HCT116 (cell line): ENCODE data around the gene PLOD2.

Source experiments
- CTCF ChIP-seq, 3 experiments: fragments of 200-600 bp in 1 of 3; sonication (generic) in 1 of 3; IDR thresholded peaks in 2 of 3; conservative IDR thresholded peaks in 1 of 3; 2 replicates each; pipeline ENCODE4 v1.5.1; 2012 to 2017; ENCODE audit warnings: low read depth in 2 of 3, low read length in 2 of 3, antibody characterized with exemption in 1 of 3, borderline replicate concordance in 1 of 3, control low read depth in 1 of 3, mild to moderate bottlenecking in 1 of 3, mixed read lengths in 1 of 3, mixed run types in 1 of 3, moderate library complexity in 1 of 3; ENCODE audit not compliant: insufficient read depth in 1 of 3
- POLR2A ChIP-seq: IDR thresholded peaks from 2 replicates; pipeline ENCODE4 v1.7.0; 2011; ENCODE audit warnings: borderline replicate concordance; ENCODE audit not compliant: insufficient read depth, insufficient read length; ENCODE audit errors: extremely low read depth

GRCh38 chr3:146180376-146180775 lies 19.4 kb upstream of the PLOD2 start:
- no peak for TF ChIP-seq POLR2A
- TF ChIP-seq CTCF (IDR thresholded peaks at IDR 0.05 in 2 of 3, conservative IDR thresholded peaks at IDR 0.05 in 1 of 3; ENCODE audit: borderline replicate concordance in 1 of 3, insufficient read depth in 1 of 3, low read depth in 2 of 3, low read length in 2 of 3), result no peak
